Right renal cortex interstitium (tissue), 3 donors: Measurements from ENCODE around the gene ARMC9. TPM values are rescaled to one million over a fixed set of nuclear protein-coding genes. Genes with fewer than 3 reads are reported as not detected.

Experiments
- DNase-seq, 3 donors: peaks; one replicate each; pipeline ENCODE4 v3.0.0-alpha.2; 2013; ENCODE audit warnings: low read depth in 3 of 3, low spot score in 2 of 3
- polyA plus RNA-seq, 3 donors: library from polyadenylated mRNA; unstranded; fragments of 120-200 nt; gene quantifications; one replicate each; pipeline ENCODE4 v1.2.1, GENCODE V29; 2013; ENCODE audit not compliant: insufficient read length in 3 of 3

ARMC9 gene
- polyA plus RNA-seq, 3 donors, result 24.1 to 29.2 (median 26.5) TPM

- no peak for DNase-seq
Observed at GRCh38 chr2:231276987-231277386, 78.6 kb downstream of the ARMC9 start.

GRCh38 chr2:231277962-231278361 lies 79.5 kb downstream of the ARMC9 start:
- no peak for DNase-seq

- DNase-seq, result no peak
Observed at GRCh38 chr2:231278868-231279267, 80.4 kb downstream of the ARMC9 start.

GRCh38 chr2:231280846-231281245 lies 82.4 kb downstream of the ARMC9 start:
- DNase-seq, result no peak

GRCh38 chr2:231284296-231284695 lies 85.9 kb downstream of the ARMC9 start:
- no peak for DNase-seq

- DNase-seq, result no peak
Observed at GRCh38 chr2:231286964-231287363, 88.5 kb downstream of the ARMC9 start.

- no peak for DNase-seq
Observed at GRCh38 chr2:231287696-231288095, 89.3 kb downstream of the ARMC9 start.

- no peak for DNase-seq
Observed at GRCh38 chr2:231288590-231288989, 90.2 kb downstream of the ARMC9 start.

- no peak for DNase-seq
Observed at GRCh38 chr2:231290321-231291015, 92.0 kb downstream of the ARMC9 start.

GRCh38 chr2:231292472-231293134 lies 94.2 kb downstream of the ARMC9 start:
- no peak for DNase-seq

- no peak for DNase-seq
Observed at GRCh38 chr2:231293163-231293562, 94.7 kb downstream of the ARMC9 start.

- DNase-seq, result no peak
Observed at GRCh38 chr2:231294116-231294515, 95.7 kb downstream of the ARMC9 start.

GRCh38 chr2:231294571-231295362 lies 96.3 kb downstream of the ARMC9 start:
- DNase-seq, result no peak

- no peak for DNase-seq
Observed at GRCh38 chr2:231295363-231295655, 96.9 kb downstream of the ARMC9 start.

GRCh38 chr2:231296401-231296974 lies 98.1 kb downstream of the ARMC9 start:
- no peak for DNase-seq

- DNase-seq, result peak in 1 of 3 donors; percentile 19
Observed at GRCh38 chr2:231297108-231297908, 98.9 kb downstream of the ARMC9 start.

- no peak for DNase-seq
Observed at GRCh38 chr2:231298091-231298490, 99.7 kb downstream of the ARMC9 start.

- no peak for DNase-seq
Observed at GRCh38 chr2:231299267-231299666, 100.8 kb downstream of the ARMC9 start.

GRCh38 chr2:231300020-231300721 lies 101.7 kb downstream of the ARMC9 start:
- no peak for DNase-seq

- DNase-seq, result no peak
Observed at GRCh38 chr2:231300722-231301076, 102.3 kb downstream of the ARMC9 start.
